ENCODE measurements around the gene MMP23B. TPM values are rescaled to one million over a fixed set of nuclear protein-coding genes. Genes with fewer than 3 reads are reported as not detected.

MMP23B gene
- polyA plus RNA-seq, 1 donor: 44.9 TPM

GRCh38 chr1:1602304-1602967 lies 29.5 kb upstream of the MMP23B start:
- no peak for DNase-seq (ENCODE audit: low read depth)

GRCh38 chr1:1602968-1603506 lies 28.9 kb upstream of the MMP23B start:
- DNase-seq (ENCODE audit: low read depth): no peak

DNA sequence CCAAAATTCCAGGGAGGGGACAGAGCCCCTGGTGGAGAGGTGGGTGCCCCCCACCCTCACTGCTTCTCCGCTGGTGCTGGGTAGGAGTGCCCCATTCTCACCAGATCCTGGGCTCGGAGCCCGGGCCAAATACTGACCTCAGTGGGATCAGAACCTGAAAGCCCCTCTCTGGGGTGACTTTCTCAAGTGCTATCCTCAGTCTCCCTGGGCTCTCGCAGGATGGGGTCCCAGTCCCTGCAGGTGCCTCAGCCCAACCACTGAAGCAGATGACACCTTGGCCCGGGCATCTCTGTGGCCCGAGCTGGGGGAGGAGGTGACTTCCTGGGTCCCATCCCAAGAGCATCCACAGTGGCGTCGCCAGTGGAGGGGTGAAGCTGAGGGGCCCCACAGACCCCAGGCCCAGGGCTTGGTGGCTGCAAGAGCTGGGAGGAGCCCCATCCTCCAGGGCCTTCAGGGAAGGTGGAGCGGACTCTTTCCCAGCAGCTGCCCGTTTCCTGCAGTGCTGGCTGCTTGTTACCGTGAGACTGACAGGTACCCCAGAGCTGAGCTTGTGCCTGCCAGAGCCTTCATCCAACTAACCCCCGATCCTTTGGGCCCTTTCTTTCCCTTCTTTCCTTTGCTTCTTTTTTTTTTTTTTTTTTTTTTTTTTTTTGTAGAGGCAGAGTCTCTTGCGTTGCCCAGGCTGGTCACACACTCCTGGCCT lies 28.2 kb upstream of the MMP23B start:
- DNase-seq (ENCODE audit: low read depth): no peak

DNA sequence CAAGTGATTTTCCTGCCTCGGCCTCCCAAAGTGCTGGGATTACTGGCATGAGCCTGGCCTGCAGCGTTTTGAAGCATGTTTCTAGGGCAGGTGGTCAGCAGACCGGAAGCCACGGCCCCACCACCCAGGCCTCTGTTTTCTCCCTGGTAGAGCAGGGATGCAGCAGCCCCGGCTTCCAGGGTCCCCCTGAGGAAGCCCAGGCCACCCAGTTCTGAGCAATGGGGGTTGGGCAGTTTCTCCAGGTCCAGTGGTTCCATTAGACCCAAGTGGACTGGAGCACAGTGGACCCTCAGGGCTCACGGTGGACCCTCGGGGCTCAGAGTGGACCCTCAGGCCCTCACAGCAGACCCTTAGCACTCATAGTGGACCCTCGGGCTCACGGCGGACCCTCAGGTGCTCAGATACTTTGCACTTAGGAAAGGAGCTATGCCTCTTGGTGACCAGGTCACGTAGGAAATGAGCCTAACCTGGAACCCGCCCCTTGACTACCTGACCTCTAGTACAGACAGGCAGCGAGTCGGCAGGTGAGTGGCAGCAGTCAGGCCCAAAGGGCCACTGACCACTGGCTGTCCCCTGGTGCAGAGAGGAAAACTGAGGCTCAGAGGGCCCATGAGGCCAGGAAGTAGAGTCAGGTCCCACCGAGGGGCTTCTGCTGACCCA lies 27.5 kb upstream of the MMP23B start:
- no peak for DNase-seq (ENCODE audit: low read depth)

GRCh38 chr1:1605034-1605591 lies 26.9 kb upstream of the MMP23B start:
- DNase-seq (ENCODE audit: low read depth): no peak

GRCh38 chr1:1605724-1606123 lies 26.2 kb upstream of the MMP23B start:
- DNase-seq (ENCODE audit: low read depth): no peak

GRCh38 chr1:1606232-1606631 lies 25.7 kb upstream of the MMP23B start:
- DNase-seq (ENCODE audit: low read depth): no peak

GRCh38 chr1:1609822-1610485 lies 22.0 kb upstream of the MMP23B start:
- DNase-seq (ENCODE audit: low read depth): no peak

DNA sequence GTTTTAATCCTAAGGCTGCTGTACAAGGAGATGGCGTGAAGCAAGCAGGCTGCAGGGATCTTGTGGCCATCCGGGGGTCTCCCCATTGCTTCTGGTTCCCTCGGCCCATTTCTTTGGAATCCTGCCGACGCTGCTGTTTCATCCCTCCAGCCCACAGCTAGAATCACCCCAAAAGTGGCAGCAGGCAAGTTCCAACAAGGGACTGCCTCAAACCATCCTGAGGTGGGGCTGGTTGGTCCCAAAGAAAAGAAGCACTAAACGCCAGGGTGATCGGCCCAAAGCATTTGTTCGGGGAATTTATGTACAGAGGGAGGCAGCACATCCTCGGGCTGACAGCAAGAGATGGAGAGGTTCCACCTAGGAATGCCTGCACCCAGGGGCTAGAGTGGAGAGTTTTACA lies 21.2 kb upstream of the MMP23B start:
- DNase-seq (ENCODE audit: low read depth): no peak

- no peak for DNase-seq (ENCODE audit: low read depth)
Observed at GRCh38 chr1:1612104-1612400, 19.9 kb upstream of the MMP23B start.

- no peak for DNase-seq (ENCODE audit: low read depth)
Observed at GRCh38 chr1:1613509-1614082, 18.4 kb upstream of the MMP23B start.

- DNase-seq (ENCODE audit: low read depth): no peak
Observed at GRCh38 chr1:1614204-1614953, 17.6 kb upstream of the MMP23B start.

DNA sequence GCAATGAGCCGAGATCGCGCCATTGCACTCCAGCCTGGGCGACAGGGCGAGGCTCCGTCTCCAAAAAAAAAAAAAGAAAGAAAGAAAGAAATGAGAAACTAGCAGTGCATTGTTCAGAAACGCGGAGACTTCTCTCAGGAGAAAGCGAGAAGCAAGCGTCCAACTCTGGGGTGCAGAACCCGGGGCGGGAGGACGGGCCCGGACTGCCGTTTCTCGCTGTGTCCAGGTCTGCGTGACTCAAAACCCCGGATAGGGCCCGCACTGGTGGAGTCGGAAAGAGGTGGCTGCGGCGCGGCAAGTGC lies 17.1 kb upstream of the MMP23B start:
- DNase-seq (ENCODE audit: low read depth): no peak

DNA sequence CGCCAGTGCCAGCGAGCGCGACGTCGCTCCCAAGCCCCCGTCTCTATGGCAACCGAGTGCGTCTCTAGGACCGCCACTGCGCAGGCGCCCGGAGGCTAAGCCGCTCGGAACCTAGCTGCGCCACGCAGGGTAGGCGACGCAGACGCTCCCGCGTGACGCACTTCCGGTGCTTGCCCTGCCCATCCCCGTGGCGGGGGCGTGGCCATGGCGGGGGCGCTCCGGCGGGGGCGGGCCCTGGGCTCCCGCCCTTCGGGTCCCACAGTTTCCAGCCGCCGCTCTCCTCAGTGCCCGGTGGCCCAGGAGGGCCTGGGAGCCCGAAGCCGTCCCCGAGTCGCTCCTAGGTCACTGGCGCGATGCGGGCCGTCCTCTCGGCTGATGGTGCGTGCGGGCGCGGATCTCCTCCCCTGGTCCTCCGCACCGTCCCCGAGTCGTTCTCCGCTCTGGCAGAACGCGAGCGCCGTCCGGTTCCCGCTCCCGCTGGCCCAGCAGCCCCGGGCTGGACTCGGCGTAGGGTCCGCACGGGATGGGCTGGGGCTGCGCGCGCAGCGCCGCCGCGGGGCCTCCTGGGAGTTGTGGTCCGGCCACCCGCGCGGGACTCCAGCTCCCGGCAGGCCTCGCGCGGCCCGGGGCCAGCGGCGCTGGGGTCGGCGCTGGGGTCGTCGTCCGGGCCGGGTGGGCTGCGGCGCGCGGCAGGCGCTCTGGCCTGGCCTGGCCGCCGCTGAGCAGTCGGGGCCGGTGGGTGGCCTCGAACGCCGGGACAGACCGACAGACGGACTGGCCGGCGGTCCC lies 16.5 kb upstream of the MMP23B start, which contains the start of gene MIB2:
TSS of gene MIB2 (plus strand) at position 245 of the 789 bp plus-strand sequence. CDS start 7,953 bp downstream, outside the sequence.
- peak; percentile 88 for DNase-seq (ENCODE audit: low read depth)

DNA sequence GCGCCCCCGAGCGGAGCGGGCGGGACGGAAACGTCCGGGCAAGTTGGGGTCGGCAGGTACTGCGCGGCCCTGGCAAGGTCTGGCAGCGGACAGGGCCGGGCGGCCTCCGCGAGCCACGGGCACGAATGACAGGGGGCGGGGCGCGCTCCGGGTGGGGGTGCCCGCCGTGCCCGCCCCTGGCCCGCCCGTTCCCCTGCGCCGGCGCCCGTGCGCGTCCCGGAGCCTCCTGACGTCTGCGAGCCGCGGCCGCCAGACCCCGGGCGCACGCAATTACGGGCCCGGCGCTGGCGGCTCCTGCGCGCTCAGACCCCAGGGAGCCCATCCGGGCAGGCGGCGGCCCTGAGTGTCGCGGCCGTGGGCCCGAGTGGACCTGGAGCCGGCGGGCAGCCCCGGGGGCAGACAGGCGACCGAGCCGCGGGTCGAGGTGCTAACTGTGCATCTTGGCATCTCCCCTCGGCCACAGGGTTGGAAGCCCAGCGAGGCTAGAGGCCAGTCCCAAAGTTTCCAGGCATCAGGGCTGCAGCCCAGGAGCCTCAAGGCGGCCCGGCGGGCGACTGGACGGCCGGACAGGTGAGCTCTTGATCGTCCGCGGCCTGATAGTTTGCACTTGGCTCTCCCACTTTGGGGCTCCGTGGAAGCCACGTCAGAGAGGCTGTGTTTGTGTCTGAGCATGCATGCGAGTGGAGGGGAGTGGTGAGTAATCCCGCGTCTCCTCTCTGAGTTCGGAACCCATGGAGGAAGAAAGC lies 15.8 kb upstream of the MMP23B start:
- no peak for DNase-seq (ENCODE audit: low read depth)

DNA sequence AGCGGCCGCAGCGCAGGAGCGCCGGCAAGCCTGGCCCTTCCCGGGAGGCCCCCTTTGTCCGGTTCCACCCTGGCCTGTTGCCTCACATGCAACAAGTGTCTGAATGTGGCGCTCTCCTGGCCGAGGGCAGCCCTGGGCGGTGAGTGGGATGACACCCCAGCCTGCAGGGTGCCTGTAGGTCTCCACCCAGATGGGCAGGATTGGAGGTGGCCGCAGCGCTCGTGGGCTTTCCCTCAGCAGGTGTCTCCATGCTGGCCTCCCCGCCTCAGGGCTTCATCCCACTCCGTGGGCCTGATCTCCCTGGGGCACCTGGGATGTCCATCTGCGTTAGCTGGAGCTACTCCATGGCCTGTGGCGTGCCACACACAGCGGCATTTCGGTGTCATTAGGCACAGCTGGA lies 15.1 kb upstream of the MMP23B start:
- DNase-seq (ENCODE audit: low read depth): no peak

GRCh38 chr1:1617516-1617915 lies 14.5 kb upstream of the MMP23B start:
- DNase-seq (ENCODE audit: low read depth): no peak

DNA sequence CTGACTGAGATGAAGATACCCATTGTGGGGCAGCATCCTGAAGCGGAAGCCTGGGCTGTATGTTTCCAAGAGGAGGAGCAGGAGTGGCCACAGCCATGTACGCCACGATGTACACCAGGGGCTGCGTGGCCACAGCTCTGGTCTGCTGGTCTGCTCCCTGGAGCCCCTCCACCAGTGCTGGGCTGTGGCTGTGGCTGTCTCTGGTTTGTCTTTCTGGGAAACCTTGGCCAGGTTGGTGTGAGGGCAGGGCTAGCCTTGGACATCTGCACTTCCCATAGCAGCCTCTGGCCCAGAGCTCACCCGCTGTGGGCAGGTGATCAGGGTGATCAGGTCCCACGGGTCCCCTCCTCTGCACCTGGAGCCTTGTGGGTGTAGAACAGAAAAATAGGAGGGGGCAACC lies 14.0 kb upstream of the MMP23B start:
- DNase-seq (ENCODE audit: low read depth): no peak

DNA sequence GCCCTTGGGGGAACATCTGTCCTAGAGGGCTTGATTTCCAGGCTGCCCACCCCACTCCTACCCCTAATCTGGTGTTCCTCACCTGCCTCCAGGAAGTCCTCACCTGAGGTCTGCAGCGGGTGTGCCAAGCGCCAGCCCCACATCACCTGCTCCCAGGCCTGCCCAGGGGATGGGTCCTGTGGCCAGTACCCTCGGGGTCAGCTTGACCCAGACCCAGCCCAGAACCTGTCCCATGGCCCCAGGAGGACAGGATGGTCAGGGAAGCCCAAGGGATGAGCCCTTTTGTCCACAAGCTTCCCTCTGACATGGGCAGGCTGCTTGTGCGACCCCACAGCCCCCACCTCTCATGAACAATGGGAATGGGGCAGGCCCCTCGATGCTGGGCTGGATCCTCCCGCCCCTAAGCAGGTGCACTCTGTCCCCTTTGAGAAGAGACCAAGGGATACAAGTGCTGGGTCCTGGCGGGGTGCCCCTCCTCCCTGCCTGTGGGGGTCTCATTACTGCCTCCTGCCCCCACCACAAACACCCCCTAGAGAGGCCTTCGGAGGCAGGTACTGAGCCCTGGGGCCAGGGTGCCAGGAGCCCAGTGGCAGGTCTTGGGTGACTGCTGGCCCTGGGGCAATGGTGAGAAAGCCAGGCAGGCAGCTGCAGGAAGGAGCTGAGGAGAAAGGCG lies 13.4 kb upstream of the MMP23B start:
- DNase-seq (ENCODE audit: low read depth): no peak
